8988T (cell line): Measurements from ENCODE around the gene HAUS3.
"Not testable (repeated sequence)": the region's sequence is repeated elsewhere in the genome, so short reads cannot be mapped to it uniquely, and the experiment has no call there.

ENCODE experiments used
- DNase-seq: peaks from one replicate; pipeline ENCODE4 v3.0.0; 2011

Gene HAUS3

GRCh38 chr4:2212831-2213230 lies 29.1 kb downstream of the HAUS3 start:
- DNase-seq, result no peak

- DNase-seq, result not testable (repeated sequence)
Measured at GRCh38 chr4:2202789-2203188, 39.1 kb downstream of the HAUS3 start.

GRCh38 chr4:2194496-2194895 lies 47.4 kb downstream of the HAUS3 start:
- DNase-seq, result no peak

GRCh38 chr4:2193326-2193725 lies 48.6 kb downstream of the HAUS3 start:
- DNase-seq, result no peak

GRCh38 chr4:2186865-2187172 lies 55.1 kb downstream of the HAUS3 start:
- no peak for DNase-seq

- no peak for DNase-seq
Measured at GRCh38 chr4:2186133-2186864, 55.6 kb downstream of the HAUS3 start.

GRCh38 chr4:2183394-2183793 lies 58.5 kb downstream of the HAUS3 start:
- no peak for DNase-seq

- no peak for DNase-seq
Measured at GRCh38 chr4:2182994-2183393, 58.9 kb downstream of the HAUS3 start.

- DNase-seq, result no peak
Measured at GRCh38 chr4:2180410-2180809, 61.5 kb downstream of the HAUS3 start.

GRCh38 chr4:2179717-2180116 lies 62.2 kb downstream of the HAUS3 start:
- DNase-seq, result no peak

- DNase-seq, result no peak
Measured at GRCh38 chr4:2178986-2179385, 62.9 kb downstream of the HAUS3 start.
